SK-N-SH (cell line): ENCODE results near the gene EIF4H. TPM values are rescaled to one million over a fixed set of nuclear protein-coding genes. Genes with fewer than 3 reads are reported as not detected.
A peak's percentile ranks its signal among the peaks of the same experiment; 100 is the strongest.

Experiments used
- CTCF ChIA-PET: fragments of 300-600, 350-600 bp; formaldehyde crosslinking; extraction: SDS; loops from one replicate; lab custom pipeline; 2021; lab: Yijun Ruan, JAX
- POLR2A ChIA-PET: fragments of 350-600 bp; sonication (Branson Sonifier 250); formaldehyde crosslinking; extraction: SDS; loops from one replicate; lab custom pipeline; 2020; ENCODE audit warnings: antibody characterized with exemption, inconsistent platforms; lab: Yijun Ruan, JAX
- DNase-seq: peaks from one replicate; pipeline ENCODE4 v3.0.0; 2012
- H2AFZ ChIP-seq: fragments of 200-600 bp; sonication (generic); 2 replicates; pipeline ENCODE4 v1.8.1; 2016; ENCODE audit warnings: antibody characterized with exemption, mild to moderate bottlenecking, low read depth
- H3F3A ChIP-seq: fragments of 200-600 bp; sonication (generic); replicated peaks from 2 replicates; pipeline ENCODE3; 2016; ENCODE audit warnings: antibody characterized with exemption, mild to moderate bottlenecking; ENCODE audit not compliant: insufficient read depth
- H3K27ac ChIP-seq, 2 experiments: fragments of 200-500 bp in 1 of 2; fragments of 200-600 bp in 1 of 2; sonication (Bioruptor generic) in 1 of 2; sonication (generic), shearing (Covaris generic) in 1 of 2; 2 replicates each; pipeline versions ENCODE4 v1.5.1 to v1.6.1; 2014 to 2016; ENCODE audit warnings: low read depth in 2 of 2, inconsistent platforms in 1 of 2, low read length in 1 of 2, mild to moderate bottlenecking in 1 of 2, mixed read lengths in 1 of 2
- H3K27me3 ChIP-seq: fragments of 200-600 bp; sonication (generic), shearing (Covaris generic); 2 replicates; pipeline ENCODE4 v1.6.1; 2016; ENCODE audit warnings: mixed run types; ENCODE audit not compliant: insufficient read depth
- H3K36me3 ChIP-seq, 2 experiments: fragments of 200-500 bp in 1 of 2; fragments of 200-600 bp in 1 of 2; sonication (Bioruptor generic) in 1 of 2; sonication (generic) in 1 of 2; replicated peaks in 1 of 2; 2 replicates each; pipeline versions ENCODE3 to v1.5.1; 2014 to 2016; ENCODE audit warnings: low read length in 1 of 2, mild to moderate bottlenecking in 1 of 2; ENCODE audit not compliant: insufficient read depth in 2 of 2, control insufficient read depth in 1 of 2
- H3K4me1 ChIP-seq, 2 experiments: fragments of 200-500 bp in 1 of 2; fragments of 200-600 bp in 1 of 2; sonication (Bioruptor generic) in 1 of 2; sonication (generic), shearing (Covaris generic) in 1 of 2; 2 replicates each; pipeline versions ENCODE4 v1.5.1 to v1.6.1; 2014 to 2016; ENCODE audit warnings: low read depth in 1 of 2, low read length in 1 of 2, mixed run types in 1 of 2; ENCODE audit not compliant: insufficient read depth in 2 of 2, control insufficient read depth in 1 of 2
- H3K4me2 ChIP-seq: fragments of 200-600 bp; sonication (generic), shearing (Covaris generic); 2 replicates; pipeline ENCODE4 v1.6.1; 2017; ENCODE audit warnings: mixed run types
- H3K4me3 ChIP-seq, 2 experiments: fragments of 200-500 bp in 1 of 2; fragments of 200-600 bp in 1 of 2; sonication (Bioruptor generic) in 1 of 2; sonication (generic), shearing (Covaris generic) in 1 of 2; 2 replicates each; pipeline versions ENCODE4 v1.5.1 to v1.8.1; 2014 to 2016; ENCODE audit warnings: low read depth in 2 of 2, inconsistent platforms in 1 of 2, low read length in 1 of 2, mild to moderate bottlenecking in 1 of 2, mixed read lengths in 1 of 2, moderate library complexity in 1 of 2
- H3K79me2 ChIP-seq: fragments of 200-600 bp; sonication (generic); 2 replicates; pipeline ENCODE4 v1.8.1; 2017; ENCODE audit warnings: mild to moderate bottlenecking; ENCODE audit not compliant: insufficient read depth
- H3K9ac ChIP-seq: fragments of 200-600 bp; sonication (generic); 2 replicates; pipeline ENCODE4 v1.6.1; 2017; ENCODE audit warnings: mixed run types
- H3K9me2 ChIP-seq: fragments of 200-600 bp; sonication (generic); 2 replicates; pipeline ENCODE4 v1.6.1; 2017; ENCODE audit warnings: mixed run types
- H3K9me3 ChIP-seq: fragments of 200-600 bp; sonication (generic); 2 replicates; pipeline ENCODE4 v1.6.1; 2017; ENCODE audit warnings: mixed run types, mild to moderate bottlenecking, moderate library complexity
- H4K20me1 ChIP-seq: fragments of 200-600 bp; sonication (generic); 2 replicates; pipeline ENCODE4 v1.6.1; 2017; ENCODE audit warnings: mild to moderate bottlenecking, mixed run types; ENCODE audit not compliant: insufficient read depth
- CTCF ChIP-seq: fragments of 200-600 bp; sonication (generic); IDR thresholded peaks from 2 replicates; pipeline ENCODE4 v1.6.1; 2017; ENCODE audit warnings: antibody characterized with exemption, mild to moderate bottlenecking, moderate library complexity
- ELF1 ChIP-seq: IDR thresholded peaks from 2 replicates; pipeline ENCODE4 v1.4.0; 2012
- EP300 ChIP-seq, 2 experiments: IDR thresholded peaks; 2 replicates each; pipeline versions ENCODE4 v1.4.0 to v1.6.1; 2012; ENCODE audit warnings: borderline replicate concordance in 1 of 2, low read depth in 1 of 2, low read length in 1 of 2
- FOXM1 ChIP-seq: IDR thresholded peaks from 2 replicates; pipeline ENCODE4 v1.4.0; 2012; ENCODE audit warnings: low read depth, mild to moderate bottlenecking
- IRF3 ChIP-seq: fragments of 150-350 bp; IDR thresholded peaks from 2 replicates; pipeline ENCODE4 v1.6.1; 2016; ENCODE audit warnings: mild to moderate bottlenecking, low read depth, low read length
- JUND ChIP-seq: IDR thresholded peaks from 2 replicates; pipeline ENCODE4 v1.4.0; 2012
- MEF2A ChIP-seq: IDR thresholded peaks from 2 replicates; pipeline ENCODE4 v1.4.0; 2012; ENCODE audit warnings: low read depth, borderline replicate concordance
- NFIC ChIP-seq: IDR thresholded peaks from 2 replicates; pipeline ENCODE4 v1.4.0; 2012; ENCODE audit warnings: borderline replicate concordance
- POLR2AphosphoS5 ChIP-seq: IDR thresholded peaks from 2 replicates; pipeline ENCODE4 v1.6.1; 2012; ENCODE audit warnings: low read depth, low read length
- RAD21 ChIP-seq: IDR thresholded peaks from 2 replicates; pipeline ENCODE4 v1.6.1; 2012; ENCODE audit warnings: mild to moderate bottlenecking, low read length
- RXRA ChIP-seq: IDR thresholded peaks from 2 replicates; pipeline ENCODE4 v1.4.0; 2012; ENCODE audit warnings: low read depth, mild to moderate bottlenecking, borderline replicate concordance
- SIN3A ChIP-seq: IDR thresholded peaks from 2 replicates; pipeline ENCODE4 v1.6.1; 2012; ENCODE audit warnings: low read depth, mild to moderate bottlenecking, low read length, moderate library complexity, borderline replicate concordance
- YY1 ChIP-seq: IDR thresholded peaks from 2 replicates; pipeline ENCODE4 v1.4.0; 2012; ENCODE audit warnings: low read depth, mild to moderate bottlenecking
- WGBS: methylation state at CpG from one replicate; pipeline ENCODE4 v1.1.6; 2017; ENCODE audit warnings: low lambda C conversion rate; 5-methylcytosine and 5-hydroxymethylcytosine counted together
- polyA plus RNA-seq, 3 experiments: library from polyadenylated mRNA; depleted of rRNA; stranded (reverse); fragments of >200 nt; gene quantifications; 2 replicates each; pipeline ENCODE4 v1.2.3, GENCODE V29; 2012
- TF ChIP-seq, protein P1 (sequence below): IDR thresholded peaks from 2 replicates; pipeline ENCODE4; 2012
- TF ChIP-seq, protein P2 (sequence below): IDR thresholded peaks from 2 replicates; pipeline ENCODE4 v1.4.0; 2012; ENCODE audit warnings: low read depth

Gene EIF4H
- polyA plus RNA-seq, 1 of the 3 experiments (the other 2 are of a cell fraction) = 468 TPM

- Histone ChIP-seq H3F3A (peaks cover 6% of the 10 kb centered on the region), H3K9ac (peak overlapping the region; percentile 95; the same call in 1 of the 2 replicates), H3K27me3 (no peaks in the 10 kb centered on the region), H3K4me1 (peaks cover 11 to 25% of the 10 kb centered on the region in 2 experiments; a peak in 3 of 4 replicates), H3K9me3 (no peaks in the 10 kb centered on the region), H2AFZ (no peak overlapping the region), H3K36me3 (peaks cover 23 to 44% of the 10 kb centered on the region in 2 experiments), H3K79me2 (peaks cover 82% of the 10 kb centered on the region), H3K9me2 (no peaks in the 10 kb centered on the region), H3K4me2 (peak overlapping the region; percentile 95), H4K20me1 (peaks cover 70% of the 10 kb centered on the region), H3K4me3 (no peak overlapping the region), H3K27ac (peak overlapping the region; percentile 1 to 3; a peak in 2 of 4 replicates)
- TF ChIP-seq YY1 (no peak), JUND (no peak), POLR2AphosphoS5 (no peak)
- no peak for DNase-seq
- ChIA-PET POLR2A (no interaction called here), CTCF (interaction anchor here (1.2 to 1.4 kb wide), 2 partner anchors 21 to 30 kb away, joined by 4 to 5 read pairs; no protein-coding TSS in a partner anchor)
- 91% methylated on average over 3 of the region's 3 CpGs for WGBS
Measured at GRCh38 chr7:74176555-74176954, 2.4 kb downstream of the EIF4H start.

DNA sequence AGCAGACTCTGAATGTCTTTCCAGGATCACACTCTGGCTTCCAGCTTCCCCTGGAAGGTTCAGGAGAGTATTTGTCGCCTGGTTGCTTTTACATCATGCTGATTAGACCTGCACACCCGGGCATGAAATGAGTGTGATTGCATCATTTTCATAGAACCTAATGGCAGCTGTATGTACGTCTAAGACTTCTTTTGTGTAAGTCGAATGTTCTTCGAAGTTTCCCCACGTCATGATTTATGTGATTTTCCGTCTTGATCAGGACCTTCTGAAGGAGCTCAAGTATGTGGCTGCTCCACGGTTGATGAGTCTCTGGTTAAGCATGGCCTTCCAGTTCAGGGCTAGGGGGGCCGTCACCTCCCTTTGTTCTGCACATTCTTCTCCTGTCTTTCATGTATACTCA lies 4.5 kb downstream of the EIF4H start:
- POLR2A ChIA-PET = interaction anchor here (0.5 to 1.1 kb wide), 2 partner anchors 62 to 98 kb away, joined by 3 read pairs; no protein-coding TSS in a partner anchor
- H3K4me3 ChIP-seq = no peak overlapping the region
- DNase-seq = no peak
- no peaks in the 10 kb centered on the region for H3K9me3 ChIP-seq
- CTCF ChIA-PET = interaction anchor here (0.6 to 6.8 kb wide), 12 partner anchors 8 to 388 kb away, joined by 3 to 50 read pairs (median 3); no protein-coding TSS in a partner anchor
- H3K4me1 ChIP-seq = peaks cover 15 to 25% of the 10 kb centered on the region in 2 experiments; a peak in 3 of 4 replicates
- H3K36me3 ChIP-seq = peaks cover 27 to 44% of the 10 kb centered on the region in 2 experiments
- no peak overlapping the region for H2AFZ ChIP-seq
- no peak overlapping the region for H3K4me2 ChIP-seq
- no peak overlapping the region for H3K27ac ChIP-seq
- no peak overlapping the region for H3K9ac ChIP-seq
- H3K79me2 ChIP-seq = peaks cover 96% of the 10 kb centered on the region
- TF ChIP-seq SIN3A (no peak), MEF2A (no peak), NFIC (no peak), FOXM1 (no peak), RAD21 (no peak), CTCF (no peak), RXRA (no peak), ELF1 (no peak), EP300 (IDR thresholded peaks at IDR 0.05; ENCODE audit: borderline replicate concordance in 1 of 2, low read depth in 1 of 2, low read length in 1 of 2) (no peak), IRF3 (no peak)
- TF ChIP-seq, protein P1, sequence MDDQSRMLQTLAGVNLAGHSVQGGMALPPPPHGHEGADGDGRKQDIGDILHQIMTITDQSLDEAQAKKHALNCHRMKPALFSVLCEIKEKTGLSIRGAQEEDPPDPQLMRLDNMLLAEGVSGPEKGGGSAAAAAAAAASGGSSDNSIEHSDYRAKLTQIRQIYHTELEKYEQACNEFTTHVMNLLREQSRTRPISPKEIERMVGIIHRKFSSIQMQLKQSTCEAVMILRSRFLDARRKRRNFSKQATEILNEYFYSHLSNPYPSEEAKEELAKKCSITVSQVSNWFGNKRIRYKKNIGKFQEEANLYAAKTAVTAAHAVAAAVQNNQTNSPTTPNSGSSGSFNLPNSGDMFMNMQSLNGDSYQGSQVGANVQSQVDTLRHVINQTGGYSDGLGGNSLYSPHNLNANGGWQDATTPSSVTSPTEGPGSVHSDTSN = no peak
- TF ChIP-seq, protein P2, sequence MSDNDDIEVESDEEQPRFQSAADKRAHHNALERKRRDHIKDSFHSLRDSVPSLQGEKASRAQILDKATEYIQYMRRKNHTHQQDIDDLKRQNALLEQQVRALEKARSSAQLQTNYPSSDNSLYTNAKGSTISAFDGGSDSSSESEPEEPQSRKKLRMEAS = no peak
- H3K9me2 ChIP-seq = no peaks in the 10 kb centered on the region
- peaks cover 3% of the 10 kb centered on the region for H3F3A ChIP-seq
- 86% methylated on average over 9 of the region's 9 CpGs for WGBS
- no peaks in the 10 kb centered on the region for H3K27me3 ChIP-seq
- H4K20me1 ChIP-seq = peaks cover 91% of the 10 kb centered on the region
